A549 treated with AZD2906 at 1 μM for 4 hours (cell line): ENCODE measurements around the gene COA8. TPM values are rescaled to one million over a fixed set of nuclear protein-coding genes. Genes with fewer than 3 reads are reported as not detected.

Source experiments
- total RNA-seq: library from RNA; stranded (reverse); fragments of 200-300 nt; extraction: Qiagen RNA extraction; gene quantifications from 5 replicates; pipeline ENCODE4 v1.2.3, GENCODE V29; 2022

COA8 gene, protein sequence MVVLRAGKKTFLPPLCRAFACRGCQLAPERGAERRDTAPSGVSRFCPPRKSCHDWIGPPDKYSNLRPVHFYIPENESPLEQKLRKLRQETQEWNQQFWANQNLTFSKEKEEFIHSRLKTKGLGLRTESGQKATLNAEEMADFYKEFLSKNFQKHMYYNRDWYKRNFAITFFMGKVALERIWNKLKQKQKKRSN
- total RNA-seq = 46.4 to 60.7 TPM (median 52.0 TPM) in 5 replicates

GRCh38 chr14:103562429-103563225 lies at the start of gene COA8, which contains the start of gene BAG5:
Gene COA8 (plus strand): TSS chr14:103562960. CDS start chr14:103563002, 42 bp downstream.
Gene BAG5 (minus strand): TSS chr14:103562657. CDS start chr14:103561164, 1,493 bp downstream.

DNA sequence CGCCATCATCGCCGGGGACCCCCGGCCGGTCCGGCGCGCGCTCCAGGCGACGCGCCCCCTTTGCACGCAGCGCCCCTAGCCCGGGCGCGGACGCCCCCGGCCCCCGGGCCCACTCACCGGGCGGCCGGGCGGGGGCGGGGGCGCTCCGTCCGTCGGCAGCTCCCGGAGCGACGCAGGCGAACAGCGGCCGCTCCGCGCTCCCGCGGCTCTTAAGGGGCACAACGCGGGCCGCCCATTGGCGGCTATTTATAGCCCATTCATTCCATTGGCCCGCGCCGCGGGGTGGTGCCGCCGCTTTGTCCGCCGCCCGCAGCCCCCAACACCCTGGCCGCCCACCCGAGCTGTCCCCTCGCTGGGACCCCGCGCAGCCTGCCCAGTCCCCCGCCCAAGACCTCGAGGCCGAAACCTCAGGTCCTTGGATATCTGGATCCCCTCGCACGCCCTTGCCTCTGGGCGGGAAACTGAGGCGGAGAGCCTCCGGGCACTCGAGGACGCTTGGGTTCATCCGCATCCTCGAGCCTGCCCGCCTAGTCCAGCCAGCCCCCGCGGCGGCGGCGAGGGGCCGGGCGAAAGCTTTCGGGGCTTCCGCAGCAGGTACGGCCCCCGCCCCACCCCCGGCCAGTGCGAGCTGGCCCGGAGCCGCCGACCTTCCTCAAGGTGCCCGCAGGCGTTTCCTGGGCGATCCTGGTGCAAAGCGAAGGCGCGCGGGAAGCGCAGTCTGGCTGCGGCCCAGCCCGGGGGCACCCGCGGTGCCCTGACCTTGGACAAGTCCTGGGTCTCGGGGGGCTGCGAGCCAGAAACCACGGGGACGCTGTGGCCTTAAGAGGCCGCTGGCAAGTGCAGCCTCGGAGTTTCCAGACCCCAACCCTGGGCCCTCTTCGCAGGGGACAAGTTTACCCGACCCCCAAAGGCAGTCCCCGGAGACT lies 39.8 kb upstream of the COA8 start, which contains the start of gene CKB:
Gene CKB, minus strand, starts transcription at position 182 of the 926 bp plus-strand sequence. CDS start 337 bp downstream, outside the sequence.

GRCh38 chr14:103528587-103529382 lies 34.0 kb upstream of the COA8 start, which contains the start of gene TRMT61A:
Gene TRMT61A (plus strand): TSS chr14:103529196. CDS start chr14:103529979, 783 bp downstream.

DNA sequence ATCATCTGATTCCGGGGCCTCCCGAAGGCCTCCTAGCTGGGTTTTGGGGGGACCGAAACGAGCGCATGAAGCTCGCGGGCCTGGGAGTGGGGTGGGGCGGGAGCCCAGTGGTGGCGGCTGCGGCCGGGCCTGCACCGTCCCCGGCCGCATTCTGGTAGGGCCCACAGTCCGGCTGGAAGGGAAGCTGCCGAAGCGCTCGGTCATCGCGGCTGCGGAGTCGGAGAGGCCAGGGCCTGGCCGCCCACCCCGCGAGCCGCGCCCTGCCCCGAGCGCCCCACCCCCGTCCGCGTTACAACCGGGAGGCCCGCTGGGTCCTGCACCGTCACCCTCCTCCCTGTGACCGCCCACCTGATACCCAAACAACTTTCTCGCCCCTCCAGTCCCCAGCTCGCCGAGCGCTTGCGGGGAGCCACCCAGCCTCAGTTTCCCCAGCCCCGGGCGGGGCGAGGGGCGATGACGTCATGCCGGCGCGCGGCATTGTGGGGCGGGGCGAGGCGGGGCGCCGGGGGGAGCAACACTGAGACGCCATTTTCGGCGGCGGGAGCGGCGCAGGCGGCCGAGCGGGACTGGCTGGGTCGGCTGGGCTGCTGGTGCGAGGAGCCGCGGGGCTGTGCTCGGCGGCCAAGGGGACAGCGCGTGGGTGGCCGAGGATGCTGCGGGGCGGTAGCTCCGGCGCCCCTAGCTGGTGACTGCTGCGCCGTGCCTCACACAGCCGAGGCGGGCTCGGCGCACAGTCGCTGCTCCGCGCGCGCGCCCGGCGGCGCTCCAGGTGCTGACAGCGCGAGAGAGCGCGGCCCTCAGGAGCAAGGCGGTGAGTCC lies 66.1 kb downstream of the COA8 start, which contains the start of gene KLC1:
Gene KLC1, plus strand, starts transcription at position 528 of the 819 bp plus-strand sequence. CDS start 25,354 bp downstream, outside the sequence.

Other genes starting within 250 kb of the COA8 start
- gene EIF5, start 228.7 kb upstream of the COA8 start, total RNA-seq = 194 to 268 TPM (median 233 TPM) in 5 replicates
- gene MARK3, start 177.5 kb upstream of the COA8 start, total RNA-seq = 49.6 to 59.8 TPM (median 50.5 TPM) in 5 replicates
- 155 to 203 TPM (median 178 TPM) in 5 replicates for gene CKB, start 40.1 kb upstream of the COA8 start, total RNA-seq
- 17.5 to 29.7 TPM (median 27.4 TPM) in 5 replicates for gene TRMT61A, start 33.8 kb upstream of the COA8 start, total RNA-seq
- gene BAG5, start 303 bp upstream of the COA8 start, total RNA-seq = 20.5 to 26.4 TPM (median 22.3 TPM) in 5 replicates
- gene KLC1, start 66.3 kb downstream of the COA8 start, total RNA-seq = 89.6 to 113 TPM (median 104 TPM) in 5 replicates
- 25.5 to 30.3 TPM (median 27.4 TPM) in 5 replicates for gene XRCC3, start 152.5 kb downstream of the COA8 start, total RNA-seq
- gene ZFYVE21, start 152.8 kb downstream of the COA8 start, total RNA-seq = 35.7 to 46.0 TPM (median 43.5 TPM) in 5 replicates